IMR-90 (cell line): ENCODE measurements around the gene KRT80.

ENCODE experiments used
- CEBPB ChIP-seq: IDR thresholded peaks from 2 replicates; pipeline ENCODE4 v1.6.1; 2012; ENCODE audit warnings: low read depth, low read length, improper control_type of control experiment
- ELK1 ChIP-seq: fragments of 150-350 bp; IDR thresholded peaks from 2 replicates; pipeline ENCODE4 v1.6.1; 2016; ENCODE audit warnings: low read depth, mild to moderate bottlenecking, low read length, moderate library complexity, borderline replicate concordance
- FOS ChIP-seq: fragments of 150-350 bp; IDR thresholded peaks from 2 replicates; pipeline ENCODE4 v1.6.1; 2016; ENCODE audit warnings: low read depth, low read length
- MXI1 ChIP-seq: IDR thresholded peaks from 2 replicates; pipeline ENCODE4 v1.6.1; 2012; ENCODE audit warnings: low read depth, mild to moderate bottlenecking, low read length, moderate library complexity, borderline replicate concordance
- POLR2A ChIP-seq: IDR thresholded peaks from 2 replicates; pipeline ENCODE4 v1.6.1; 2012; ENCODE audit warnings: mild to moderate bottlenecking, low read depth, low read length
- RAD21 ChIP-seq: IDR thresholded peaks from 2 replicates; pipeline ENCODE4 v1.6.1; 2012; ENCODE audit warnings: low read length, improper control_type of control experiment
- RFX5 ChIP-seq: IDR thresholded peaks from 2 replicates; pipeline ENCODE4 v1.8.0; 2012; ENCODE audit warnings: low read depth, mild to moderate bottlenecking, low read length, moderate library complexity
- SMC3 ChIP-seq: fragments of 150-350 bp; IDR thresholded peaks from 2 replicates; pipeline ENCODE4 v1.6.1; 2016; ENCODE audit warnings: low read depth, mild to moderate bottlenecking, antibody characterized with exemption, low read length, moderate library complexity
- TF ChIP-seq, protein P1 (sequence below): conservative IDR thresholded peaks from 2 replicates; pipeline ENCODE4 v1.5.1; 2012; ENCODE audit warnings: mild to moderate bottlenecking, low read depth, low read length, improper control_type of control experiment
- TF ChIP-seq, protein P2 (sequence below): fragments of 150-350 bp; IDR thresholded peaks from 2 replicates; pipeline ENCODE4 v1.6.1; 2017; ENCODE audit warnings: mild to moderate bottlenecking, antibody characterized with exemption, low read length, low read depth

GRCh38 chr12:52169886-52170285 is 21.9 kb downstream of the KRT80 start:
- TF ChIP-seq, protein P1, sequence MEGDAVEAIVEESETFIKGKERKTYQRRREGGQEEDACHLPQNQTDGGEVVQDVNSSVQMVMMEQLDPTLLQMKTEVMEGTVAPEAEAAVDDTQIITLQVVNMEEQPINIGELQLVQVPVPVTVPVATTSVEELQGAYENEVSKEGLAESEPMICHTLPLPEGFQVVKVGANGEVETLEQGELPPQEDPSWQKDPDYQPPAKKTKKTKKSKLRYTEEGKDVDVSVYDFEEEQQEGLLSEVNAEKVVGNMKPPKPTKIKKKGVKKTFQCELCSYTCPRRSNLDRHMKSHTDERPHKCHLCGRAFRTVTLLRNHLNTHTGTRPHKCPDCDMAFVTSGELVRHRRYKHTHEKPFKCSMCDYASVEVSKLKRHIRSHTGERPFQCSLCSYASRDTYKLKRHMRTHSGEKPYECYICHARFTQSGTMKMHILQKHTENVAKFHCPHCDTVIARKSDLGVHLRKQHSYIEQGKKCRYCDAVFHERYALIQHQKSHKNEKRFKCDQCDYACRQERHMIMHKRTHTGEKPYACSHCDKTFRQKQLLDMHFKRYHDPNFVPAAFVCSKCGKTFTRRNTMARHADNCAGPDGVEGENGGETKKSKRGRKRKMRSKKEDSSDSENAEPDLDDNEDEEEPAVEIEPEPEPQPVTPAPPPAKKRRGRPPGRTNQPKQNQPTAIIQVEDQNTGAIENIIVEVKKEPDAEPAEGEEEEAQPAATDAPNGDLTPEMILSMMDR, result no peak
- TF ChIP-seq, protein P2, sequence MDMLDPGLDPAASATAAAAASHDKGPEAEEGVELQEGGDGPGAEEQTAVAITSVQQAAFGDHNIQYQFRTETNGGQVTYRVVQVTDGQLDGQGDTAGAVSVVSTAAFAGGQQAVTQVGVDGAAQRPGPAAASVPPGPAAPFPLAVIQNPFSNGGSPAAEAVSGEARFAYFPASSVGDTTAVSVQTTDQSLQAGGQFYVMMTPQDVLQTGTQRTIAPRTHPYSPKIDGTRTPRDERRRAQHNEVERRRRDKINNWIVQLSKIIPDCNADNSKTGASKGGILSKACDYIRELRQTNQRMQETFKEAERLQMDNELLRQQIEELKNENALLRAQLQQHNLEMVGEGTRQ, result no peak
- TF ChIP-seq POLR2A (no peak), MXI1 (no peak), SMC3 (no peak), RAD21 (no peak), ELK1 (no peak), FOS (no peak), CEBPB (no peak), RFX5 (no peak)
